GM23338 (cell line): ENCODE measurements around the gene RPN2.

Source experiments
- CTCF ChIP-seq, 2 experiments: fragments of 200-600 bp in 1 of 2; sonication (generic) in 1 of 2; conservative IDR thresholded peaks; 2 replicates each; pipeline versions ENCODE4 v1.5.1 to v1.6.1; 2016 to 2017; ENCODE audit warnings: antibody characterized with exemption in 2 of 2, low read depth in 2 of 2, mild to moderate bottlenecking in 2 of 2, moderate library complexity in 1 of 2
- EZH2 ChIP-seq: fragments of 200-600 bp; sonication (generic); IDR thresholded peaks from one replicate; pipeline ENCODE4 v1.8.0; 2017; ENCODE audit warnings: antibody characterized with exemption, mild to moderate bottlenecking, low read depth; ENCODE audit not compliant: unreplicated experiment
- POLR2AphosphoS5 ChIP-seq: IDR thresholded peaks from 2 replicates; pipeline ENCODE4 v1.6.1; 2016; ENCODE audit warnings: antibody characterized with exemption, low read depth
- REST ChIP-seq: IDR thresholded peaks from one replicate; pipeline ENCODE4 v1.6.1; 2018; ENCODE audit warnings: antibody characterized with exemption; ENCODE audit not compliant: unreplicated experiment

- no peak for TF ChIP-seq CTCF (conservative IDR thresholded peaks at IDR 0.05; ENCODE audit: low read depth in 2 of 2)
- no peak for TF ChIP-seq REST
- TF ChIP-seq EZH2: no peak
- no peak for TF ChIP-seq POLR2AphosphoS5
These were observed 81.8 kb downstream of the RPN2 start for GRCh38 chr20:37260923-37261322.
